ENCODE measurements around the gene ABCF3.

The ABCF3 gene

GRCh38 chr3:184188080-184188479, 2.1 kb downstream of the ABCF3 start:
- DNase-seq = no peak

DNA sequence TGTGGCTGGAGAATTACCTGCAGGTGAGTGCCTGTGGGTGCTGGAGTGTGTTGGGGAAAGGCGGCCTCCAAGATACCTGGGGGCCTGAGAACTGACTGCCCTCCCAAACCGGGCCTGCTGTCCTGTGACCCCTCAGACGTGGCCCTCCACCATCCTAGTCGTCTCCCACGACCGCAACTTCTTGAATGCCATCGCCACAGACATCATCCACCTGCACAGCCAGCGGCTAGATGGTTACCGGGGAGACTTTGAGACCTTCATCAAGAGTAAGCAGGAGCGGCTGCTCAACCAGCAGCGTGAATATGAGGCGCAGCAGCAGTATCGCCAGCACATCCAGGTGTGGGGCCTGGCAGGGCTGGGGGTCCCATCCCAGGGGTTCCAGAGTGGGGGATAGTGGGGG, 3.4 kb downstream of the ABCF3 start:
- DNase-seq = no peak

DNA sequence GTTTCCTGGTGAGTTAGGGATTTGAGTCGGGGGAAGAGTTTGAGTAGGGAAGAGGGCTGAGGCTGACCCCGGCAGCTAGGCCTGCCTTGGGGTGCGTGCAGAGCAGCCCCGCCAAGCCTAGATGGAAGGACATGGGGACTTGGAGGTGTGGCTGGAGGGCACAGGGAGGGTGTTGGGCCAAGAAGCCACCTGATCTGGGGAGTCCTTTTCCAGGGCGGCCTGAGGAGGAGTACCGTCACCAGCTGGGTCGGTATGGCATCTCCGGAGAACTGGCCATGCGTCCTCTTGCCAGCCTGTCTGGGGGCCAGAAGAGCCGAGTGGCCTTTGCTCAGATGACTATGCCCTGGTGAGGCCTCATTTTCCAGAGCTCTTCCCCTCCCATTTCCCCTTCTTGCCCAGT, 6.9 kb downstream of the ABCF3 start:
- DNase-seq = no peak

GRCh38 chr3:184193991-184194539, 8.1 kb downstream of the ABCF3 start:
- DNase-seq = no peak

- DNase-seq = peak; percentile 27
Measured at GRCh38 chr3:184196536-184196935, 10.5 kb downstream of the ABCF3 start.

GRCh38 chr3:184198509-184198908, 12.5 kb downstream of the ABCF3 start:
- DNase-seq = no peak

GRCh38 chr3:184200825-184201224, 14.8 kb downstream of the ABCF3 start:
- no peak for DNase-seq

DNA sequence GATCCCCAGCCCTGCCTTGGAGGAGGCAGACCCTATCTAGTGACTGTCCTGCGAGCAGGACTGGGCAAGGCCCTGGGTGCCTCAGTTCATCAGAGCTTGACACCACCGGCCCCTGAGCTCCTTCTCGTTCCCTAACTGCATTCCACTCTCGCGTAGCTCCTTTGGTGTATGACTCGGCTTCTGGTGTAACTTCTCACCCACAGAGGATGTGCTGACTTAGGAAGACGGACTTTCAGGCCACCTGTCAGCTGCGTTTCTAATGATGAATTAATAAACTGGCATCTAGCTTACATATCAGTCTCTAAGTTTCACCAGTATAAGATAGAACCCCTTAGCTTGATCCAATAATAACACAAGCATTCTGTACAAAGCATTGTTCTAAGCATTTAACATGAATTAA, 17.5 kb downstream of the ABCF3 start:
- DNase-seq = no peak

- no peak for DNase-seq
Measured at GRCh38 chr3:184209146-184209923, 23.3 kb downstream of the ABCF3 start.

DNA sequence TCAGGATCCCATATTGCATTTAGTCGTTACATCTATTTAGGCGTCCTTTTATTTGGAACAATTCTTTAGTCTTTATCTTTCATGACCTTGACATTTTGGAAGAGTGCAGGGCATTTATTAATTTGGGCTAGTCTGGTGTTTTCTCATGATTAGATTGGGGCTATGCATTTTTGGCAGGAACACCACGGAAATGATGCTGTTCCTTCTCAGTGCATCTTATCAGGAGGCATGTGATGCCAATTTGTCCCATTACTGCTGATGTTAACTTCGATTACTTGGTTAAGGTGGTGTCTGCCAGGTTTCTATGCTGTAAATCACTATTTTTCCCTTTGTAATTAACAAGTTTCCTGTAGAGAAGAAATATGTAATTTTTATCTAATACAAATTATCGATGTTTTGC, 25.3 kb downstream of the ABCF3 start:
- DNase-seq = no peak

DNA sequence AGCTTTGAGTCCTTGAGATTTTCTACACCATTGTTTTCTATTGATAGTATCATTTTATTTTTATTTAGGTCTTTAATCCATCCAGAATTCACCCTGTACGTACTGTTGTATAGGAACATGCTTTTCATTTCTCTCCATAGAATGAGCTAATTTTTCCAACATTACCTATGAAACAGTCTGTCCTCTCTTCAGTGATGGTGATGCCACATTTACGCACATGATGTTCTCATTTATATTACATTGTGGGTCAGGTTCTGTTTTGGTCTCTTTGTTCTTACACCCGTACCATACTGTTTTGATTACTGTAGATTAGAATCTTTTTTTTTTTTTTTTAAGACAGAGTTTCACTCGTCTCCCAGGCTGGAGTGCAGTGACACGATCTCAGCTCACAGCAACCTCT, 25.7 kb downstream of the ABCF3 start:
- DNase-seq = no peak

- no peak for DNase-seq
Measured at GRCh38 chr3:184218814-184219213, 32.8 kb downstream of the ABCF3 start.

DNA sequence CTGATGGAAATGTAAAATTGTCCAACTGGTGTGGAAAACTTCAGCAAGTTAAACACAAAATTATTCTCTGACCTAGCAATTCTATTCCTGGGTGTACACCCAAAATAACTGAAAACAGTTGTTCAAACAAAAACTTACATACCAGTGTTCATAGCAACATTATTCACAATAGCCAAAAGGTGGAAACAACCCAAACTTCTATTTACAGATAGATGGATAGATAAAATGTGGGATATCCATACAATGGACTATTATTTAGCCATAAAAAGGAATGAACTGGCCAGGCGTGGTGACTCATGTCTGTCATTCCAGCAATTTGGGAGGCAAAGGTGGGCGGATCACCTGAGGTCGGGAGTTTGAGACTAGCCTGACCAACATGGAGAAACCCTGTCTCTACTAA, 36.5 kb downstream of the ABCF3 start:
- DNase-seq = no peak

DNA sequence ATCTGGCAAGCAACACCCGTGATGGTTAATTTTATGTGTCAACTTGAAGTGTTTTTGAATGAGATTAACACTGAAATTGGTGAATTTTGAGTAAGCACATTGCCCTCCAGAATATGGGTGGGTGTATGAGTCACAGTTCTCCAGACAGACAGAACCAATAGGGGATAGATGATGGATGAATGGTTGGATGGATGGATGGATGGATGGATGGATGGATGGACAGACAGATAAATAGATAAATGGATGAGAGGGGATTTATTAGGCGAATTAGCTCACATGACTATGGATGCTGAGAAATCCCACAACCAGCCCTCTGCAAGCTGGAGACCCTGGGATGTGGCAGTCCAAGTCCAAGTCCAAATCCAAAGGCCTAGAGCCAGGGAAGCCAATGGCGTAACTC, 37.9 kb downstream of the ABCF3 start:
- DNase-seq = no peak

DNA sequence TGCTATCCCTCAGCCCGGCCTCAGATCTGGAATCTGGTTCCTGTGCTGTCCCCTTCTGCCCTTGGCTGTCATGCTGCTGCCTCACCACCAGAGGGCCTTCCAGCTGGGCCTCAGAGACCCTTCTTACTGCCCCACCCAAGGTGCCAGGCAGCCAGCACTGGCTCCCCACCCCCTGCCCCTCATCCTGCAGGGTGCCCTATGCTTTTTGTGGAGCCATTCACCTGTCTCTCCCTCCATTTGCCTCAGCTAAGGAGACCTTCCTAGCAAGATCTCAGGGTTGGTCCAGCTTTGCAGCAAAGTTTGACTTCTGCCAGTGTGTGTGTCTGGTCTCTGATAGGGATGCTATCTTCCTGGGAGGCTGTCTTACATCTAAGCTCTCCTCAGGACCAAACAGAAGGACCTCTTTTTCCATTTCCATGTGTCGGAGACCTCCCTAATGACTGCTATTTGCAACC, 41.5 kb downstream of the ABCF3 start:
- DNase-seq = no peak

DNA sequence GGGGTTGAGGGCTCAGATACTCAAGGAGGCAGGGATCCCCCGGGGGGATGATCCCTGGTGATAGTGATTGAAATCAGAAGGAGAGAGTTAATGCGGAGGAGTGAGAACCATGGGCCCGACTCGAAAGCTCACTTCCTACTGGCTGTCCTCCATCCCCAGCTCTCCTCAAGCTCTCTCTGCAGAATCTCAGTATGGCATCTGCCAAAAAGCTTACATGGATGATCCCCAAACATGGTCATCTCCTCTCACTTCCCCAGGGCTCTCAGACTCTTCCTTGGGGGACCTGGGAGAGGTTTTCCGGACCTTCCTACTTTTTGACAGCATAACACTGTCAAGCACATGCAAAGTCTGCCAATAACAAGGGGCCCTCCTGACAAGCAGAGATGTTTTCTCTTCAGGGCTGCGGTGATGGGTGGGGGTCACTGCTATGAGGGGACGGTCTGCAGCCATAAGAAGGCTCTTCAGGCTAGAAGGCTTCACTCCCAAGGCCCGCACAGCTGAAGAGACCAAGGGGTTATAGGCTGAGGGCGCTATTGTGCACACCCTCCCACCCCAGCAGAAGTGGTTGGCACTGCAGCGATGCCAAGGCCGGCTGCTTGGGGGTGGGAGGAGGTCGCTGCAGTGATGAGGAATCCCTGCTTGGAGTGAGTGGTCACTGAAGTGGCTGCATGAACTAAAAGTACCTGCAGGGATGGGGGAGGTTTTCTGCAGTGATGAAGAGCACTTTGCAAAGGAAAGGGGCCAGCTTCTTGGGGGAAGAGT, 42.6 kb downstream of the ABCF3 start:
- no peak for DNase-seq

DNA sequence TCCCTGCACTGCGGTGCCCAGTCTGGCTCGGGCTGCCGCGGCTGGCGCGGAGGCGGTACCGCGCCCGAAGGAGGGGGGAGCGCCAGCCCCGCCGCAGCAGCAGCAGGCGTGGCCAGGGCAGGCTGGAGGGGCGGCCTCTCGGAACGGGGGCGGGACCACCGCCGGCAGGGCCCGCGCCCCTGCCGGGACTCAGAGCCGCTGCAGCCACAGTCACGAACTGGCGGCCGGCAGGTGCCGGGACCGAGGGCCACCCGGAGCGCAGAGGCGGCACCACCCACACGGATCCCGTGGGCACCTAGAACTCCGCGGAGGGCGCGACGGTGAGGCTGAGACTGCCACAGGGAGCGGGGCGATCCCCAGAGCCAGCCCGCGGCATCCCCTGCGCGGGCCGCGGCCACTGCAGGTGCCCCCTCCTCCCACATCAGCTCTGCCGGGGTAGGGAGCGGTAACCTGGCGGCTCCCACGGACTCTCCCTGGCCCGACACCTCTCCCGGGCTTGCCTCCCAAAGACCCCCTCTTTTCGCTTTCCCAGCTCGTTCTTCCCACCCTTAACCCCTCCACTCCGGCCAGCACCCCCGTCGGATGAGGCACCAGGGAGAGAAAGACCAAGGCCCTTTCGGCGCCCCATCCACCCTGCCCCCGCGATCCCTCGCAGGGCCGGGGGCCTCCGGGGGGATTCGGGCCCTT, 43.5 kb downstream of the ABCF3 start, which contains the start of gene VWA5B2:
Gene VWA5B2 (plus strand): TSS at position 192 of the 687 bp plus-strand sequence. CDS start 944 bp downstream, outside the sequence.
- DNase-seq = peak; percentile 31

GRCh38 chr3:184230081-184230602, 44.1 kb downstream of the ABCF3 start:
- no peak for DNase-seq

DNA sequence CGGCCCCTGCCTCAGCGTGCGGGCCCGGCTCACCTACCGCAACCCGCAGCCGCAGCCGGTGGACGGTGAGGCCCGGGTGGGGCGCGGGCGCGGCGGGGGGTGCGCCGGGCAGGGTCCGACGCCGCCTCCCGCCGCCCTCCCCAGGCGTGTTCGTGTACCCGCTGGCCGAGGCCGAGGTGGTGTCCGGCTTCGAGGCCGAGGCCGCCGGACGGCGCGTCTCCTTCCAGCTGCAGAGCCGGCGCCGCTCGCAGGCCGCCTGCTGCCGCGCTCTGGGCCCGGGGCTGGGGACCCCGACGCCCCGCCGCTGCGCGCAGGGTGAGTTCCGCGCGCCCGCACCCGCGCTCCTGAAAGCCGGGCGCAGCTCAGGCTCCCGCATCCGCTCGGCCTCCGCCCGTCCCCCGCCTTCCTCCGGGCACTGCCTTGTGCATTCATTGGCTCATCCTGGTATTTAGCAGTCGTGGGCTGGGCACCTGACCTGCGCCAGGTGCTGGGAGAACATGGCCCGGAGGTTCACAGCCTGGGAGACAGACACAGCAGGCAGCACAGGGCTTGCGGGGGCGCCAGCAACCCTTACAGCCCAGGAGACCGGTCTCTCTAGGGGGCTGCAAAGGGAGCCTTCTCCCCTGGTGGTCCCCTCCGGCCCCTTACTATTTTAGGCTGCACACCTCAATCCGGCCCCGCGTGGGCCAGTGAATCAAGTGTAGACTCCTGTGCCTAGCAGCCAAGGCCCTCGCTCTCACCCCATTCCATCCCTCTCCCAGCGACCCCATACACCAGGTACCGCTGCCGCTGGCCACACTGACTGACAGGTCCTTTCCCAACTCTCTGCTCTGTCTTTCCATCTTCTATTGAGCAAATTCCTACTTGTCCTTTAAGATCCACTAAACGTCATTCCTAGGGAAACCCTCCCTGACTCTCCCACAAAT, 44.9 kb downstream of the ABCF3 start:
- DNase-seq = no peak

DNA sequence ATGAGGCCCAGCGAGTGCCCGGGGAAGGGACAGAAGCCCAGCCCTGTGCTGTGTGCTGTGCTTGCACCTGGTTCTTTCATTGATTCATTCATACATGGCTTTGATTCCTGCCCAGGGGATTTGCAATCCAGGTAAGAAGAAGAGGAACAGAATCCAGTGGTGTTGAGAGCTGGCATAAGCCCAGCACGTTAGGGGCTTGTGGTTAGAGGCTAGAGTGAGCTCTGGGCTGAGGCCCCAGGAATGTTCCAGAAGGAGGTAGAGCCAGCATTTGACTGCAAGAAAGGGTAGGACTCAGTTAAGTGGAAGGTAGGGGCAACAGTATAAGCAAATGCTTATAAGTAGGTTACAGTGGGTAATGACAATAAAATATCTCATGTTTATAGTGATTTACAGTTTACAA, 45.7 kb downstream of the ABCF3 start:
- no peak for DNase-seq

GRCh38 chr3:184233127-184233843, 47.3 kb downstream of the ABCF3 start:
- DNase-seq = no peak
